MM.1S (cell line): ENCODE measurements around the gene CDK6.
A peak's percentile ranks its signal among the peaks of the same experiment; 100 is the strongest.

Experiments
- DNase-seq: peaks from one replicate; pipeline ENCODE4 v3.0.0-alpha.2; 2015
- H2AFZ ChIP-seq: fragments of 300-600 bp; sonication (generic); 2 replicates; pipeline ENCODE4 v1.6.0; 2016; ENCODE audit warnings: antibody characterized with exemption, low read length
- H3F3A ChIP-seq: fragments of 300-600 bp; sonication (generic); 2 replicates; pipeline ENCODE4 v1.6.1; 2016; ENCODE audit warnings: mild to moderate bottlenecking, antibody characterized with exemption, low read length, moderate library complexity, mixed read lengths; ENCODE audit not compliant: insufficient read depth
- H3K27ac ChIP-seq: fragments of 300-600 bp; sonication (generic); 2 replicates; pipeline ENCODE4 v1.5.1; 2016; ENCODE audit warnings: mild to moderate bottlenecking, low read length
- H3K27me3 ChIP-seq: fragments of 300-600 bp; sonication (generic); replicated peaks from 2 replicates; pipeline ENCODE4 v1.6.0; 2016; ENCODE audit warnings: low read length; ENCODE audit not compliant: insufficient read depth
- H3K36me3 ChIP-seq: fragments of 300-600 bp; sonication (generic); replicated peaks from 2 replicates; pipeline ENCODE4 v1.6.1; 2016; ENCODE audit warnings: mild to moderate bottlenecking, low read length, mixed read lengths; ENCODE audit not compliant: insufficient read depth
- H3K4me1 ChIP-seq: fragments of 300-600 bp; sonication (generic); 2 replicates; pipeline ENCODE4 v1.6.1; 2016; ENCODE audit warnings: low read length, mixed read lengths
- H3K4me2 ChIP-seq: fragments of 300-600 bp; sonication (generic); 2 replicates; pipeline ENCODE4 v1.6.0; 2016; ENCODE audit warnings: low read depth, low read length
- H3K4me3 ChIP-seq: fragments of 300-600 bp; sonication (generic); 2 replicates; pipeline ENCODE4 v1.5.1; 2016; ENCODE audit warnings: low read length, mixed read lengths
- H3K79me2 ChIP-seq: fragments of 300-600 bp; sonication (generic); 2 replicates; pipeline ENCODE4 v1.6.1; 2016; ENCODE audit warnings: mixed run types, low read length, mixed read lengths
- H3K9ac ChIP-seq: fragments of 300-600 bp; sonication (generic); 2 replicates; pipeline ENCODE4 v1.6.1; 2016; ENCODE audit warnings: low read length, mixed read lengths
- H3K9me2 ChIP-seq: fragments of 300-600 bp; sonication (generic); replicated peaks from 2 replicates; pipeline ENCODE4 v1.6.1; 2016; ENCODE audit warnings: mild to moderate bottlenecking, low read length, mixed read lengths; ENCODE audit not compliant: insufficient read depth
- H3K9me3 ChIP-seq: fragments of 300-600 bp; sonication (generic); replicated peaks from 2 replicates; pipeline ENCODE4 v1.6.1; 2016; ENCODE audit warnings: mild to moderate bottlenecking, low read length, mixed read lengths; ENCODE audit not compliant: insufficient read depth
- H4K20me1 ChIP-seq: fragments of 300-600 bp; sonication (generic); 2 replicates; pipeline ENCODE4 v1.6.1; 2016; ENCODE audit warnings: mild to moderate bottlenecking, low read length, moderate library complexity, mixed read lengths; ENCODE audit not compliant: insufficient read depth
- CTCF ChIP-seq: fragments of 300-600 bp; sonication (generic); IDR thresholded peaks from 2 replicates; pipeline ENCODE4 v1.5.1; 2016; ENCODE audit warnings: antibody characterized with exemption, low read length, mixed read lengths
- EZH2 ChIP-seq: fragments of 300-600 bp; sonication (generic); optimal IDR thresholded peaks from 2 replicates; pipeline ENCODE3; 2017; ENCODE audit warnings: low read depth, mild to moderate bottlenecking, antibody characterized with exemption, low read length, mixed read lengths
- EZH2phosphoT487 ChIP-seq: fragments of 300-600 bp; sonication (generic); IDR thresholded peaks from 2 replicates; pipeline ENCODE4 v1.6.1; 2018; ENCODE audit warnings: antibody characterized with exemption, low read length

The CDK6 gene

DNA sequence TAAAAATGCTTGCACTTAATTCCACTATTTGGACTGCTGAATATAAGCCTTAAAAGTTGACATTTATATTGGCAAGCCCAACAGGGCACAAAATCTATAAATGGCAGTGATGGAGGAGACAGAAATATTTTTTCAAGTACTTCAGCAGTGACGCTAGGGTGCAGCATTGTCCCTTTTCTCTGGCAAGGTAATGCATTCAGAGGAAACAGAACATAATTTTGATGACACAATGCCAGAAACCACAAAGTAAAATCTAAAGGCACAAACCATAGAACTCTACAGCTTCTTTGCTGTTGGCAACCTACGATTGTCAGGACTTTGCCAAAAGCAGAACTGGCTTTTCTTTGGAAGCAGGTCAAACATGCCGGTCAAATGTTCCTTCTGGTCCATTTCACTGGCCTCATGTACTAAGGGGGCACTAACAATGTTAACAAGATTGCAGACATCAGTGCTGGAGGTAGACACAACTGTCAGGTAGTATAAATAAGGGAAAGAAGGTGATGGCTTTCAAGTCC, 215.3 kb downstream of the CDK6 start:
- Histone ChIP-seq H3K27ac (peak overlapping the region; percentile 64), H3K4me2 (peak overlapping the region; percentile 33; the same call in 1 of the 2 replicates), H3F3A (peaks cover 17% of the 10 kb centered on the region), H3K36me3 (no peaks in the 10 kb centered on the region), H3K4me1 (peaks cover 33% of the 10 kb centered on the region), H3K9me2 (no peaks in the 10 kb centered on the region), H3K79me2 (peaks cover 43% of the 10 kb centered on the region), H3K27me3 (no peaks in the 10 kb centered on the region), H2AFZ (no peak overlapping the region), H3K9me3 (no peaks in the 10 kb centered on the region), H3K9ac (peak overlapping the region; percentile 0; the same call in 1 of the 2 replicates), H4K20me1 (no peaks in the 10 kb centered on the region), H3K4me3 (no peak overlapping the region)
- peak; percentile 86 for DNase-seq
- peak; percentile 76 for TF ChIP-seq CTCF
- TF ChIP-seq EZH2phosphoT487, result no peak

- H3K27ac ChIP-seq, result no peak overlapping the region
- peaks cover 28% of the 10 kb centered on the region for H3K79me2 ChIP-seq
- H3K27me3 ChIP-seq, result no peaks in the 10 kb centered on the region
- no peak overlapping the region for H3K4me2 ChIP-seq
- H3K4me1 ChIP-seq, result peaks cover 46% of the 10 kb centered on the region
- H3K36me3 ChIP-seq, result no peaks in the 10 kb centered on the region
- no peaks in the 10 kb centered on the region for H4K20me1 ChIP-seq
- H3K9me2 ChIP-seq, result no peaks in the 10 kb centered on the region
- H2AFZ ChIP-seq, result no peak overlapping the region
- no peak overlapping the region for H3K9ac ChIP-seq
- no peak overlapping the region for H3K4me3 ChIP-seq
- H3F3A ChIP-seq, result peaks cover 33% of the 10 kb centered on the region
- TF ChIP-seq EZH2phosphoT487 (no peak), EZH2 (no peak), CTCF (peak; percentile 20)
- no peaks in the 10 kb centered on the region for H3K9me3 ChIP-seq
- no peak for DNase-seq
Observed at GRCh38 chr7:92615861-92616260, 220.5 kb downstream of the CDK6 start.

- DNase-seq, result no peak
- Histone ChIP-seq H3K27ac (no peak overlapping the region), H2AFZ (no peak overlapping the region), H3K79me2 (peaks cover 20% of the 10 kb centered on the region), H3F3A (peaks cover 33% of the 10 kb centered on the region), H3K9ac (no peak overlapping the region), H3K9me2 (no peaks in the 10 kb centered on the region), H3K4me2 (peak overlapping the region; percentile 86; the same call in 1 of the 2 replicates), H3K36me3 (no peaks in the 10 kb centered on the region), H3K4me1 (peaks cover 55% of the 10 kb centered on the region), H3K9me3 (no peaks in the 10 kb centered on the region), H3K27me3 (no peaks in the 10 kb centered on the region), H4K20me1 (no peaks in the 10 kb centered on the region), H3K4me3 (no peak overlapping the region)
- TF ChIP-seq EZH2phosphoT487, result no peak
- TF ChIP-seq EZH2, result no peak
- no peak for TF ChIP-seq CTCF
Observed at GRCh38 chr7:92614660-92615174, 221.7 kb downstream of the CDK6 start.
